ENCODE data around the gene PPP6R3. TPM values are rescaled to one million over a fixed set of nuclear protein-coding genes. Genes with fewer than 3 reads are reported as not detected.
"Not testable (repeated sequence)": the region's sequence is repeated elsewhere in the genome, so short reads cannot be mapped to it uniquely, and the experiment has no call there.

PPP6R3 gene
- total and polyA plus RNA-seq, 2 experiments from 2014 or later, result 31.5 to 108 TPM

- H3K27me3 ChIP-seq, result no peaks in the 10 kb centered on the region
- DNase-seq (ENCODE audit: low spot score), result no peak
- no peaks in the 10 kb centered on the region for H3K9me2 ChIP-seq (replicated peaks; ENCODE audit: insufficient read depth)
- H3K36me3 ChIP-seq (replicated peaks; ENCODE audit: insufficient read depth, low read depth), result peaks cover 5% of the 10 kb centered on the region
- TF ChIP-seq EZH2 (IDR thresholded peaks at IDR 0.05; ENCODE audit: borderline replicate concordance), result no peak
- no peak overlapping the region for H3K4me3 ChIP-seq
- 93% methylated on average over 2 of the region's 2 CpGs for WGBS (ENCODE audit: low lambda C conversion rate, missing lambda C conversion rate)
- no peaks in the 10 kb centered on the region for H3K9me3 ChIP-seq (ENCODE audit: low read depth)
- peaks cover 94% of the 10 kb centered on the region for H3K79me2 ChIP-seq
- H3K4me2 ChIP-seq, result no peak overlapping the region
- H3K4me1 ChIP-seq (ENCODE audit: insufficient read depth), result peaks cover 13% of the 10 kb centered on the region
- H4K20me1 ChIP-seq (ENCODE audit: insufficient read depth, poor library complexity, severe bottlenecking), result peaks cover 44% of the 10 kb centered on the region
- H3K27ac ChIP-seq, result no peak overlapping the region
- H2AFZ ChIP-seq, result no peak overlapping the region
Observed at GRCh38 chr11:68539395-68539794, 78.8 kb downstream of the PPP6R3 start.

DNA sequence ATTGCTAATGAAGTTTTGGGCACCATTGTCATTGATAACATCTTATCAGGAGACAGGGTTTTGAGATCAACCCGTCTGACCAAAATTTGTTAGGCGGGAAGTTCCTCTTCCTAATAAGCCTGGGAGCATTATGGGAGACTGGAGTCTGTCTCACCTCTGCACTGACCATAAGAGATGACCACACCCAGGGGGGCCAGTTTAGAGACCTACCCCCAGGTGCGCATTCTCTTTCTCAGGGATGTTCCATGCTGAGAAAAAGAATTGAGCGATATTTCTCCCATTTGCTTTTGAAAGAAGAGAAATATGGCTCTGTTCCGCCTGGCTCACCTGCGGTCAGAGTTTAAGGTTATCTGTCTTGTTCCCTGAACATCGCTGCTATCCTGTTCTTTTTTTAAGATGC, 80.0 kb downstream of the PPP6R3 start:
- not testable (repeated sequence) for H3K4me3 ChIP-seq; H2AFZ ChIP-seq; H3K4me2 ChIP-seq; H3K9me3 ChIP-seq (ENCODE audit: low read depth); DNase-seq (ENCODE audit: low spot score); H3K9me2 ChIP-seq (replicated peaks; ENCODE audit: insufficient read depth); H3K36me3 ChIP-seq (replicated peaks; ENCODE audit: insufficient read depth, low read depth); H3K27me3 ChIP-seq; H3K27ac ChIP-seq; H3K4me1 ChIP-seq (ENCODE audit: insufficient read depth)
- Histone ChIP-seq H4K20me1 (ENCODE audit: insufficient read depth, poor library complexity, severe bottlenecking) (peaks cover 44% of the 10 kb centered on the region), H3K79me2 (peaks cover 94% of the 10 kb centered on the region)
- WGBS (ENCODE audit: low lambda C conversion rate, missing lambda C conversion rate), result 90% methylated on average over 7 of the region's 7 CpGs

- H3K4me2 ChIP-seq, result no peak overlapping the region
- no peak overlapping the region for H2AFZ ChIP-seq
- no peak for DNase-seq (ENCODE audit: low spot score)
- H4K20me1 ChIP-seq (ENCODE audit: insufficient read depth, poor library complexity, severe bottlenecking), result peaks cover 44% of the 10 kb centered on the region
- H3K27ac ChIP-seq, result no peak overlapping the region
- H3K36me3 ChIP-seq (replicated peaks; ENCODE audit: insufficient read depth, low read depth), result peaks cover 5% of the 10 kb centered on the region
- peaks cover 8% of the 10 kb centered on the region for H3K4me1 ChIP-seq (ENCODE audit: insufficient read depth)
- H3K79me2 ChIP-seq, result peaks cover 92% of the 10 kb centered on the region
- no peak overlapping the region for H3K4me3 ChIP-seq
- H3K9me3 ChIP-seq (ENCODE audit: low read depth), result no peaks in the 10 kb centered on the region
- 96% methylated on average over 2 of the region's 2 CpGs for WGBS (ENCODE audit: low lambda C conversion rate, missing lambda C conversion rate)
- TF ChIP-seq EZH2 (IDR thresholded peaks at IDR 0.05; ENCODE audit: borderline replicate concordance) (no peak), EZH2phosphoT487 (IDR thresholded peaks at IDR 0.05; ENCODE audit: low read depth, severe bottlenecking, unreplicated experiment) (no peak)
- TF ChIP-seq, protein P1, sequence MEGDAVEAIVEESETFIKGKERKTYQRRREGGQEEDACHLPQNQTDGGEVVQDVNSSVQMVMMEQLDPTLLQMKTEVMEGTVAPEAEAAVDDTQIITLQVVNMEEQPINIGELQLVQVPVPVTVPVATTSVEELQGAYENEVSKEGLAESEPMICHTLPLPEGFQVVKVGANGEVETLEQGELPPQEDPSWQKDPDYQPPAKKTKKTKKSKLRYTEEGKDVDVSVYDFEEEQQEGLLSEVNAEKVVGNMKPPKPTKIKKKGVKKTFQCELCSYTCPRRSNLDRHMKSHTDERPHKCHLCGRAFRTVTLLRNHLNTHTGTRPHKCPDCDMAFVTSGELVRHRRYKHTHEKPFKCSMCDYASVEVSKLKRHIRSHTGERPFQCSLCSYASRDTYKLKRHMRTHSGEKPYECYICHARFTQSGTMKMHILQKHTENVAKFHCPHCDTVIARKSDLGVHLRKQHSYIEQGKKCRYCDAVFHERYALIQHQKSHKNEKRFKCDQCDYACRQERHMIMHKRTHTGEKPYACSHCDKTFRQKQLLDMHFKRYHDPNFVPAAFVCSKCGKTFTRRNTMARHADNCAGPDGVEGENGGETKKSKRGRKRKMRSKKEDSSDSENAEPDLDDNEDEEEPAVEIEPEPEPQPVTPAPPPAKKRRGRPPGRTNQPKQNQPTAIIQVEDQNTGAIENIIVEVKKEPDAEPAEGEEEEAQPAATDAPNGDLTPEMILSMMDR (IDR thresholded peaks at IDR 0.05; ENCODE audit: poor library complexity), result no peak
- H3K27me3 ChIP-seq, result no peaks in the 10 kb centered on the region
- no peaks in the 10 kb centered on the region for H3K9me2 ChIP-seq (replicated peaks; ENCODE audit: insufficient read depth)
Observed at GRCh38 chr11:68541116-68541515, 80.6 kb downstream of the PPP6R3 start.

- no peaks in the 10 kb centered on the region for H3K27me3 ChIP-seq
- TF ChIP-seq, protein P1 (IDR thresholded peaks at IDR 0.05; ENCODE audit: poor library complexity), result no peak
- no peak for TF ChIP-seq EZH2phosphoT487 (IDR thresholded peaks at IDR 0.05; ENCODE audit: low read depth, severe bottlenecking, unreplicated experiment)
- no peak for TF ChIP-seq EZH2 (IDR thresholded peaks at IDR 0.05; ENCODE audit: borderline replicate concordance)
- no peak for DNase-seq (ENCODE audit: low spot score)
- peaks cover 8% of the 10 kb centered on the region for H3K4me1 ChIP-seq (ENCODE audit: insufficient read depth)
- peaks cover 39% of the 10 kb centered on the region for H4K20me1 ChIP-seq (ENCODE audit: insufficient read depth, poor library complexity, severe bottlenecking)
- peaks cover 91% of the 10 kb centered on the region for H3K79me2 ChIP-seq
- H3K27ac ChIP-seq, result peak overlapping the region; percentile 86
- H3K36me3 ChIP-seq (replicated peaks; ENCODE audit: insufficient read depth, low read depth), result peaks cover 5% of the 10 kb centered on the region
- H3K4me3 ChIP-seq, result no peak overlapping the region
- WGBS (ENCODE audit: low lambda C conversion rate, missing lambda C conversion rate), result 89% methylated on average over 8 of the region's 8 CpGs
- H3K4me2 ChIP-seq, result no peak overlapping the region
- no peak overlapping the region for H2AFZ ChIP-seq
- no peaks in the 10 kb centered on the region for H3K9me3 ChIP-seq (ENCODE audit: low read depth)
- H3K9me2 ChIP-seq (replicated peaks; ENCODE audit: insufficient read depth), result no peaks in the 10 kb centered on the region
Observed at GRCh38 chr11:68541991-68542390, 81.4 kb downstream of the PPP6R3 start.
